HG02943 (cell line): ENCODE data around the gene RASL11B.

Experiments used
- ATAC-seq: cut with Tn5 transposase; IDR thresholded peaks from one replicate; pipeline ENCODE4 v1.9.1; 2021; ENCODE audit warnings: mild to moderate bottlenecking, low read depth, moderate library complexity; ENCODE audit not compliant: unreplicated experiment

RASL11B gene

GRCh38 chr4:52911684-52912294, 49.7 kb downstream of the RASL11B start:
- ATAC-seq = no peak

DNA sequence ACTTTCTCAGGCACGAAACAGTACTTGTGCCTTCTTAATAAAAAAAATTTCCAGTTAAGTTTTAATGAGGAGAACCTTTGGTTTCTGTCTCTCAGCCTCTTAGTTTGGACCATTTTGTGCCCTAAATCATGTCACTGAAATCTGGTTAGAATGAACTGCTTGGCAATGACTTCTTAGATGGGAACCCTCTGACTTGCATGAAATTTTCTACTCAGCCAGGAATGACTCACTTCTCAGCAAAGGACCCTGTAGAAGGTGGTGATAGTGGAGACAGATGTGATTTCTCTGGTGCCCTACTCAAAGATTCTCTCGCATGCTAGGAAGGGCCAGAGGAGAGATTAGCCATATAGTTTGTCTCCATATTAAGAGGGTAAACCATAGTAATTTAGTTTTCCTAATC, 50.5 kb downstream of the RASL11B start:
- ATAC-seq = no peak

DNA sequence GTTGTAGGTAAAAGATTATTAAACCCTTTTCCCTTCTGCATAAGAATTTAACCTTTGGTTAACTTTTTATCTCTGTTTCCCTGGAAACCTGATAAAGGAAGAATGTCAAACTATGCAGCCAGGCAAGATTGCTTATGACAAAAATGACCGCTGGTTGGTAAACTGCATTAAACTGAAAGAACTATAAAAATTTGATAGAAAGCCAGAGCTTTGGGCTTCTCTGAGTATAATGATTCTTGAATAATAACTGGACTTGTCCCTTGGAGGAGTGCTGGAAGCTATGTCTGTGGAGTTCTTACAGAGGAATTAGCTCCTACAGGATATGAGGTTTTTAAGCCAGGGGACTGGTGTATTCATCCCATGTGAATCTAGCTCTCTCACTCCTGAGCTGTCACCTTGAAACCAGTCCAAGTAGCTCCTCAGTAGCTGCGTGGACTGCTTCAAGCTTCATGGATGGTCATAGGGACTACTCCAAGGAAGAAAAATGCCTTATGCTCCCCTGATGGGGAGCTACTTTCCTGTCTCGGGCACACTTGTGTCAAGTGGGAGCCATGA, 52.0 kb downstream of the RASL11B start:
- no peak for ATAC-seq

- no peak for ATAC-seq
Observed at GRCh38 chr4:52915191-52915590, 53.1 kb downstream of the RASL11B start.

DNA sequence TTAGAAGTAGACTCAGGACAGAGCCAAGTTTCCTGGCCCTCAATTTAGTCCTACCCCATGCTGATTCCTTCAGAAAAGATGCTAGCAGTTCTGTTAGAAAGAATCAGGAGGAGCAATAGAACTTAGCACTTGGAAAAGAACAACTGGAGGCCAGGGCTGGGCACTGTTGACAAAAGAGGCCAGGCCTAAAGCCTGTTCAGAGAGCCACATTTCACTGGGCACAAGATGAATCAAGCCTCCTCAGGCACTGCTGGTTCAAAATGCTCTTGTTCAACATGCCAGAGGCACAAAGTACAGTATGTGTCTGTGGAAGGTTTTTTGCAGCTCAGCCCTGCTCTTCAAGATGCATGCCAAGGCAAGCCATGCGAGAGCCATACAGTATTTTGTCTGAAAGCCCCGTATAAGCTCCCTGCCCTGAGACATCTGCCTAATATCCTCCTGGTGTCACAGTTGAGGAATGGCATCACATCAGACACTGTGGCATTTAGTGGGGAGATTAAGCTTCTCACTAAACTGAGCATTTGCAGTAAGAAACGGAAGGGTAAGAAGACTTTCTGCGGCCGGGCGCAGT, 53.7 kb downstream of the RASL11B start:
- ATAC-seq = no peak
